ENCODE measurements around the gene INPP4B.

The INPP4B gene

GRCh38 chr4:142005519-142005918 is 840.6 kb downstream of the INPP4B start:
- H3K4me3 ChIP-seq (ENCODE audit: low read depth, low read length), result no peak overlapping the region
- DNase-seq (ENCODE audit: low read depth, low spot score), result no peak
- no peak for TF ChIP-seq CTCF (IDR thresholded peaks at IDR 0.05; ENCODE audit: insufficient read depth, low read length, missing control alignments)
- ChIA-PET CTCF (no interaction called here), POLR2A (no interaction called here)

DNA sequence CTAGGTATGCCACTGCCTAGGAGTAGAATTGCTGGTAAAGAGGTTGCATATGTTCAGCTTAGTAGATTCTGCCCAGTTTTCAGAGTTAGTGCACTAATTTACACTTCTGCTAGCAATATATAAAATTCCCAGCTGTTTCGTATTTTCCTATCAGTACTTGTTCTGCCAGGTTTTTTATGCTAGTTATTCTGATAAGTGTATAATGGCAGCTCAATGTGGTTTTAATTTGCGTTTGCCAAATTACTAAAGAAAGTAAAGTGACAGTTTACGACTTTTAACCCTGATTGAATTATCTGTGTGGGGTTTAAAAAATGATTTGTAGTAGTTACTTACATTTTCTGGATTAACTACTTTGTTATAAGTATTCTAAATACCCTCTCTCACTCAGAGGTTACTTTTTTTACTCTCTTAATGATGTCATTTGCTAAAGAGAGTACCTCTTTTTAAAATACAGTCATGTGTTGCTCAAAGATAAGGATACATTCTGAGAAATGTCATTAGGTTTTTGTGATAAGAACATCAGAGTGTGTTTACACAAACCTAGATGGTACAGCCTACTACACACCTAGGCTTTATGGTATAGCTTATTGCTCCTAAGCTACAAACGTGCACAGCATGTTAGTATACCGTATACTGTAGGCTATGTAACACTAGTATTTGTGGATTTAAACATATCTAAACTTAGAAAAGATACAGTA is 846.5 kb downstream of the INPP4B start:
- no peak for DNase-seq (ENCODE audit: low read depth, low spot score)
- ChIA-PET CTCF (no interaction called here), POLR2A (no interaction called here)
- no peak overlapping the region for H3K4me3 ChIP-seq (ENCODE audit: low read depth, low read length)
- TF ChIP-seq CTCF (IDR thresholded peaks at IDR 0.05; ENCODE audit: insufficient read depth, low read length, missing control alignments), result no peak

DNA sequence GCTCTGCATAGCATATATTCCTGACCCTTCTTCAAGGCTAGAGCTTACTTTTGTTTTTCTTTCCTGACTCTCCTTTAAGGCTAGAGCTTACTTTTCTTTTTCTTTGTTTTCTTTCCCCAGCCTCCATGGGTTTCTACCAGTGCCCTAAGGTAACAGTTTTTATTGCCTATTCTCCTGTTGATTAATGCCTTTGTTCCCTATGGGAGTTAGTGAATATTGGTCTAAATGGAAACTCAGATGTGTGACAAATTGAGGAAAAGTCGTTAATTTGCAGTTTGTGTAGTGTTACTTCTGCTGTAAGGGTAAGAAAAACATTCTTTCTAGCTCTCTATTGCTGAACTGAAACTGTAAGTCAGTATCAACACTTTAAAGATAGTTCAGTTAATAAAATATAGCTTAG is 851.0 kb downstream of the INPP4B start:
- ChIA-PET CTCF (no interaction called here), POLR2A (no interaction called here)
- TF ChIP-seq CTCF (IDR thresholded peaks at IDR 0.05; ENCODE audit: insufficient read depth, low read length, missing control alignments), result no peak
- H3K4me3 ChIP-seq (ENCODE audit: low read depth, low read length), result no peak overlapping the region
- DNase-seq (ENCODE audit: low read depth, low spot score), result no peak

DNA sequence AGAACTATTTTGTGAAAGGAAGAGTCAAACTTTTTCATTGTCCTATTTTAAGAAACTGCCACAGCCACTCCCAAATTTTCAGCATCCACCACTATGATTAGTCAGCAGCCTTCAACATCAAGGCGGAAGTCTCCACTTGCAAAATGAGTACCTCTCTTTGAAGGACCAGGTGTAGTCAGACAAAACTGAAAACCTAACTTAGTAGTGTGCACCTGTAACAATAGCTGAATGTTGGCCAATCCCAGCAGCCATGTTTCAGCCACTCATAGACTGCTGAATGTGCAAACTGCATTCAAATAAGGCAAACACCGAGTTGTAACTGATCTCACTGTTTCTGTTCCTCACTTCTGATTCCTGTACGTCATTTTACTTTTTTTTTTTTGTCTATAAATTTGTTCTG is 868.7 kb downstream of the INPP4B start:
- CTCF ChIA-PET, result no interaction called here
- no peak for DNase-seq (ENCODE audit: low read depth, low spot score)

More for the DNA sequence above, 868.7 kb downstream of the INPP4B start:
- TF ChIP-seq CTCF (IDR thresholded peaks at IDR 0.05; ENCODE audit: insufficient read depth, low read length, missing control alignments), result no peak
- H3K4me3 ChIP-seq (ENCODE audit: low read depth, low read length), result no peak overlapping the region
- POLR2A ChIA-PET, result no interaction called here

Data from AG04449 (cell line).